ENCODE measurements around the gene TSHZ1. TPM values are rescaled to one million over a fixed set of nuclear protein-coding genes. Genes with fewer than 3 reads are reported as not detected.

TSHZ1 gene
- total RNA-seq, 1 donor from 2014 or later, result 17.0 TPM

DNA sequence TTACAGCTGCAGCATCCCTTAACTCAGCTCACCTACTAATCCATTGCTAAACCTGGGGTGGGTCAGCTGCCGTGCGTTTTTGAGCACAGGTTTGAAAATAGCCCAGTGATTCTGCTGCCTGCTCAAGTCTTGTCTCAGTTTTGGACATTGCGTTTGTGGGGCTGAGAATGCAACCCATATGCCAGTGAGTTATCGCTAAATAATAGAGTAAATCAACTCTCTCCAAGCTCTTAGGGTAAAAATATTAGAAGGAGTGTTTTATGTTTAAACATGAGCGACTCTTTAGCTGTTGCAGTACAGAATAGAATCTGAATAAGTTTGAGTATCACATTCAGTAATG is 2.1 kb downstream of the TSHZ1 start:
- no peak for DNase-seq

DNA sequence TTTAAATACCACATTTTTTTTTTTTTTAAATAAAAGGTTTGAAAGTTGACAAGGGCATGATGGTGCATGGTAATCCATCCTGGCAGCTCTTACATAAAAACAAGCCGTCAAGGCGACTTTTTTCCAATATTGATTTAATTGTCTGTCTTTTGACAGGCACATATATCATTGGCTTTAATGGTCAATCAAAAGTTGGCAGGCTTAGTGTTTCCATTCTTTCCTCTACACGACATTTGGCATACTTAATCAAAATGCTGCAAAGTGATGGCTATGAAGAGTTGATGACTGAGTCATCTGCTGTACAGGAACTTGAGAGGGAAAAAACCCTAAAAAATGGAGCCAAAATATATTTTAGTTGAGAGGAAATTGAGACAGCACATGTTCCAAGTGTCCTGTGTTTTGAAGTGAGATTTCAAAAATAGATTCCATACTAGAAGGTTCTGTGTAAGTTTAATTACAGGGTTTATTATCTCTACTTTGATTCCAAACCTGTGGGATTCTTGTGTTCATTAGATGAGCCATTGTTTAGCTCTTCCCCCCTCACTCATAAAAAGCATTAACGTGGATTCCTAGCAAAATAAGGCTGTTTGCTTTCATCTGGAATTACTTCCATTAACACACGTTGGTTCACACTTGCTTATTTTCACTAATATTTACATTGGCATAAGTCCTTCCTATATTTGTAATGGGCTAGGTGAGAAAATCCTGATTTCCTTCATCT is 3.2 kb downstream of the TSHZ1 start:
- no peak overlapping the region for H3K4me3 ChIP-seq
- H3K9me3 ChIP-seq, result no peaks in the 10 kb centered on the region
- no peak overlapping the region for H3K27ac ChIP-seq
- H3K36me3 ChIP-seq, result no peaks in the 10 kb centered on the region
- TF ChIP-seq, protein P1, sequence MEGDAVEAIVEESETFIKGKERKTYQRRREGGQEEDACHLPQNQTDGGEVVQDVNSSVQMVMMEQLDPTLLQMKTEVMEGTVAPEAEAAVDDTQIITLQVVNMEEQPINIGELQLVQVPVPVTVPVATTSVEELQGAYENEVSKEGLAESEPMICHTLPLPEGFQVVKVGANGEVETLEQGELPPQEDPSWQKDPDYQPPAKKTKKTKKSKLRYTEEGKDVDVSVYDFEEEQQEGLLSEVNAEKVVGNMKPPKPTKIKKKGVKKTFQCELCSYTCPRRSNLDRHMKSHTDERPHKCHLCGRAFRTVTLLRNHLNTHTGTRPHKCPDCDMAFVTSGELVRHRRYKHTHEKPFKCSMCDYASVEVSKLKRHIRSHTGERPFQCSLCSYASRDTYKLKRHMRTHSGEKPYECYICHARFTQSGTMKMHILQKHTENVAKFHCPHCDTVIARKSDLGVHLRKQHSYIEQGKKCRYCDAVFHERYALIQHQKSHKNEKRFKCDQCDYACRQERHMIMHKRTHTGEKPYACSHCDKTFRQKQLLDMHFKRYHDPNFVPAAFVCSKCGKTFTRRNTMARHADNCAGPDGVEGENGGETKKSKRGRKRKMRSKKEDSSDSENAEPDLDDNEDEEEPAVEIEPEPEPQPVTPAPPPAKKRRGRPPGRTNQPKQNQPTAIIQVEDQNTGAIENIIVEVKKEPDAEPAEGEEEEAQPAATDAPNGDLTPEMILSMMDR (IDR thresholded peaks at IDR 0.05), result no peak
- no peak for ATAC-seq
- peaks cover 55% of the 10 kb centered on the region for H3K4me1 ChIP-seq
- intact Hi-C loops (cut with DNase I), result no loop called here
- no peak for DNase-seq
- H3K27me3 ChIP-seq (ENCODE audit: low read depth), result no peaks in the 10 kb centered on the region

More for the DNA sequence above, 2.1 kb downstream of the TSHZ1 start:
- H3K4me3 ChIP-seq, result peak overlapping the region; percentile 74
- intact Hi-C loops (cut with DNase I), result no loop called here
- no peaks in the 10 kb centered on the region for H3K9me3 ChIP-seq
- TF ChIP-seq, protein P1 (IDR thresholded peaks at IDR 0.05), result no peak
- H3K36me3 ChIP-seq, result no peaks in the 10 kb centered on the region
- H3K4me1 ChIP-seq, result peaks cover 48% of the 10 kb centered on the region
- ATAC-seq, result no peak
- no peak overlapping the region for H3K27ac ChIP-seq
- H3K27me3 ChIP-seq (ENCODE audit: low read depth), result no peaks in the 10 kb centered on the region

DNA sequence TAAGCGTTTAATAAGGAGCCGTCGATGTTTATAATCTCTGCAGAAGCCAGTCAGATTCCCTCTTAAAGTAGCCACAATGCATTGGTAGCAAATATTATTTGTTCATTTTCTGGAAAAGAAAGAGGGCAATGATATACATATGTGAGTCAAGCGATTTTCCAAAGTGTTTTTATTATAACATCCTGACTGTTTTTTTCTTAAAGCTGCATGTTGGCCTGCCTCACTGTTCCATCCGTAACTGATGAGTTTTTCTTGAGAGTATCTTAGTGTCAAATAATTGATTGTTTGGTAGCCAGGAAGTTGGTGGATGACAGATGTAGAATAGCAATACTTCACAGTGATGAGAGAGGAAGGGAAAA is 3.7 kb downstream of the TSHZ1 start:
- H3K9me3 ChIP-seq, result no peaks in the 10 kb centered on the region
- no peak overlapping the region for H3K4me3 ChIP-seq
- H3K36me3 ChIP-seq, result no peaks in the 10 kb centered on the region
- DNase-seq (no peak), ATAC-seq (no peak)
- TF ChIP-seq, protein P1 (IDR thresholded peaks at IDR 0.05), result no peak
- intact Hi-C loops (cut with DNase I), result no loop called here
- H3K27ac ChIP-seq, result no peak overlapping the region
- no peaks in the 10 kb centered on the region for H3K27me3 ChIP-seq (ENCODE audit: low read depth)
- H3K4me1 ChIP-seq, result peaks cover 55% of the 10 kb centered on the region

DNA sequence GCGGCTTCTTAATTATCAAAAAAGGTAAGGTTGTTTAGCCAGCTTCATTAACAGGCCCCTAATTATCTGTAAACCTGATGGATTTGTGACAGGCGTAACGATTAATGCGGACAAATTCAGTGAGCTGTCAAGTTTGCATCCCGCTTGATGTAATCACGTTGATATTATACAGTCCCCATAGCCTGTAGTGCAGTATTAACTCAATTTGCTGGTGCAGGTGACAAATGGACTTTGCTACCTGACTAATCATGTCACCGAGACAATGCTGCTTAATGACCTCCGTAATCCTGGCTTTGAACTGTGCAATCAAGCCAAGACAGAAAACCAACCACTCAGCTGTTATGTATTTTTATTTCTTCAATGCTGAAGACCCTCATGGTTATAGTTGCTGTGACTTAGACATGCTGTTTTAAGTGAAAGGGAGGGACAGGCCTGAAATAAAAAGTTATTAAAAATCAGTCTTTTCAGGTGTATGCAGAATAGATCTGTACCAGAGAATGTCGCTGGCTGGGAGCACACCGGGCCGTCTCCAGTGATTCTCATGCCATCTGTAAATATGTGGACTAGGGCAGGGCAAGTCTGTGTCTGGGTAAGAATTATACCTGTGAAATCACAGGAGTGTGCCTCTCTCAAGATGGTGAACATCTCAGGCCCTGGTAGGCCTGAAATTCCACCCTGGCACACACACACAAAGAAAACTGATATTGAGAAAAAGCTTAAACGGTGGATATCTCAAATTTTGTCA is 4.3 kb downstream of the TSHZ1 start:
- ATAC-seq (no peak), DNase-seq (no peak)
- intact Hi-C loops (cut with DNase I), result no loop called here
- no peaks in the 10 kb centered on the region for H3K27me3 ChIP-seq (ENCODE audit: low read depth)
- no peaks in the 10 kb centered on the region for H3K36me3 ChIP-seq
- TF ChIP-seq, protein P1 (IDR thresholded peaks at IDR 0.05), result no peak
- no peak overlapping the region for H3K4me3 ChIP-seq
- H3K4me1 ChIP-seq, result peaks cover 53% of the 10 kb centered on the region
- no peak overlapping the region for H3K27ac ChIP-seq
- H3K9me3 ChIP-seq, result no peaks in the 10 kb centered on the region

GRCh38 chr18:75215663-75216062 is 5.1 kb downstream of the TSHZ1 start:
- TF ChIP-seq, protein P1 (IDR thresholded peaks at IDR 0.05), result no peak
- Histone ChIP-seq H3K27me3 (ENCODE audit: low read depth) (no peaks in the 10 kb centered on the region), H3K4me3 (no peak overlapping the region), H3K9me3 (no peaks in the 10 kb centered on the region), H3K4me1 (peaks cover 51% of the 10 kb centered on the region), H3K27ac (no peak overlapping the region), H3K36me3 (no peaks in the 10 kb centered on the region)
- no peak for ATAC-seq
- intact Hi-C loops (cut with DNase I), result no loop called here
- no peak for DNase-seq
